Activated CD8-positive, alpha-beta T cell treated with anti-CD3 and anti-CD28 coated beads for 36 hours (primary cell): ENCODE results near the gene STRIP1. TPM values are rescaled to one million over a fixed set of nuclear protein-coding genes. Genes with fewer than 3 reads are reported as not detected.

Source experiments
- ATAC-seq: fragments of 200-7000 bp; cut with Tn5 transposase; one replicate; pipeline ENCODE4 v1.10.0; 2021; ENCODE audit warnings: mild to moderate bottlenecking, moderate library complexity
- CTCF ChIA-PET: fragments of 350-600 bp; sonication (Branson Sonifier 250); formaldehyde crosslinking; loops from one replicate; lab custom pipeline; 2021; ENCODE audit warnings: antibody characterized with exemption; lab: Charles Lee
- POLR2A ChIA-PET: fragments of 350-600 bp; sonication (Branson Sonifier 250); formaldehyde crosslinking; loops from one replicate; lab custom pipeline; 2021; ENCODE audit warnings: antibody characterized with exemption; lab: Charles Lee
- DNase-seq: peaks from one replicate; pipeline ENCODE4 v3.0.0-alpha.2; 2020
- H3K27ac Mint-ChIP-seq: one replicate; pipeline ENCODE4 v1.8.0; 2021; ENCODE audit warnings: mild to moderate bottlenecking, mixed read lengths
- H3K27me3 Mint-ChIP-seq: one replicate; pipeline ENCODE4 v1.8.0; 2021; ENCODE audit warnings: mixed read lengths
- H3K36me3 Mint-ChIP-seq: one replicate; pipeline ENCODE4 v1.8.0; 2021; ENCODE audit warnings: low read depth, mixed read lengths
- H3K4me1 Mint-ChIP-seq: one replicate; pipeline ENCODE4 v1.8.0; 2021; ENCODE audit warnings: low read depth, mixed read lengths
- H3K4me3 Mint-ChIP-seq: one replicate; pipeline ENCODE4 v1.8.0; 2021; ENCODE audit warnings: mild to moderate bottlenecking, moderate library complexity, mixed read lengths
- H3K9me3 Mint-ChIP-seq: one replicate; pipeline ENCODE4 v1.8.0; 2021; ENCODE audit warnings: mixed read lengths
- intact Hi-C: fragments of 100-400 bp; cut with micrococcal nuclease; formaldehyde crosslinking; loops from one replicate; pipeline ENCODE4 v1.10.0; 2022
- total RNA-seq, 2 experiments: library from RNA; stranded (reverse); gene quantifications; one replicate each; pipeline ENCODE4 v1.2.3, GENCODE V29; 2021
- TF ChIP-seq, protein P1 (sequence below): fragments of 200-600 bp; IDR thresholded peaks from one replicate; pipeline ENCODE4 v1.8.0; 2022; ENCODE audit warnings: antibody characterized with exemption, mild to moderate bottlenecking

STRIP1 gene
- total RNA-seq, 2 experiments from 2014 or later = 24.6 to 24.8 TPM

- TF ChIP-seq, protein P1, sequence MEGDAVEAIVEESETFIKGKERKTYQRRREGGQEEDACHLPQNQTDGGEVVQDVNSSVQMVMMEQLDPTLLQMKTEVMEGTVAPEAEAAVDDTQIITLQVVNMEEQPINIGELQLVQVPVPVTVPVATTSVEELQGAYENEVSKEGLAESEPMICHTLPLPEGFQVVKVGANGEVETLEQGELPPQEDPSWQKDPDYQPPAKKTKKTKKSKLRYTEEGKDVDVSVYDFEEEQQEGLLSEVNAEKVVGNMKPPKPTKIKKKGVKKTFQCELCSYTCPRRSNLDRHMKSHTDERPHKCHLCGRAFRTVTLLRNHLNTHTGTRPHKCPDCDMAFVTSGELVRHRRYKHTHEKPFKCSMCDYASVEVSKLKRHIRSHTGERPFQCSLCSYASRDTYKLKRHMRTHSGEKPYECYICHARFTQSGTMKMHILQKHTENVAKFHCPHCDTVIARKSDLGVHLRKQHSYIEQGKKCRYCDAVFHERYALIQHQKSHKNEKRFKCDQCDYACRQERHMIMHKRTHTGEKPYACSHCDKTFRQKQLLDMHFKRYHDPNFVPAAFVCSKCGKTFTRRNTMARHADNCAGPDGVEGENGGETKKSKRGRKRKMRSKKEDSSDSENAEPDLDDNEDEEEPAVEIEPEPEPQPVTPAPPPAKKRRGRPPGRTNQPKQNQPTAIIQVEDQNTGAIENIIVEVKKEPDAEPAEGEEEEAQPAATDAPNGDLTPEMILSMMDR = no peak
- no peak overlapping the region for H3K4me3 Mint-ChIP-seq
- intact Hi-C loops = no loop called here
- no peaks in the 10 kb centered on the region for H3K4me1 Mint-ChIP-seq
- H3K9me3 Mint-ChIP-seq = no peaks in the 10 kb centered on the region
- no peaks in the 10 kb centered on the region for H3K36me3 Mint-ChIP-seq
- ChIA-PET CTCF (interaction anchor here (1.5 to 19.4 kb wide), 6 partner anchors 10 to 48 kb away, joined by 4 to 251 read pairs (median 59); partner anchors contain the start of gene UBL4B), POLR2A (interaction anchor here (0.9 kb wide), 1 partner anchor 7 kb away, joined by 3 read pairs; no protein-coding TSS in a partner anchor)
- ATAC-seq = no peak
- no peaks in the 10 kb centered on the region for H3K27me3 Mint-ChIP-seq
- no peak for DNase-seq
- no peak overlapping the region for H3K27ac Mint-ChIP-seq
Observed at GRCh38 chr1:110102081-110102480, 67.7 kb downstream of the STRIP1 start.

Other genes with a start within 250 kb of the STRIP1 start
- 10 to 100 TPM; 28.3 to 33.3 TPM for gene CSF1, start 123.8 kb upstream of the STRIP1 start, total RNA-seq
- gene AHCYL1, start 49.9 kb upstream of the STRIP1 start, total RNA-seq = 10 to 100 TPM; 77.8 to 79.1 TPM
- gene ALX3, start 36.0 kb downstream of the STRIP1 start, total RNA-seq = not detected
- not detected for gene UBL4B, start 77.8 kb downstream of the STRIP1 start, total RNA-seq
- gene SLC6A17, start 115.9 kb downstream of the STRIP1 start, total RNA-seq = under 1 TPM; 0.05 to 0.18 TPM
- 10 to 100 TPM; 10.7 to 12.2 TPM for gene KCNC4, start 175.7 kb downstream of the STRIP1 start, total RNA-seq